Activated CD4-positive, alpha-beta T cell treated with anti-CD3 and anti-CD28 coated beads, Interleukin-2, amount 50 U/mL, for 4 hours (primary cell): ENCODE measurements around the gene MAGI2.

ENCODE experiments used
- DNase-seq, 2 experiments: peaks; one replicate each; pipeline ENCODE4 v3.0.0-alpha.2; 2020

The MAGI2 gene

GRCh38 chr7:78690174-78690573 is 763.3 kb downstream of the MAGI2 start:
- no peak for DNase-seq

GRCh38 chr7:78688376-78688775 is 765.1 kb downstream of the MAGI2 start:
- no peak for DNase-seq

GRCh38 chr7:78686189-78686588 is 767.3 kb downstream of the MAGI2 start:
- DNase-seq, result no peak

- DNase-seq, result no peak
Observed at GRCh38 chr7:78684201-78684600, 769.3 kb downstream of the MAGI2 start.

- DNase-seq, result no peak
Observed at GRCh38 chr7:78683566-78683965, 769.9 kb downstream of the MAGI2 start.

GRCh38 chr7:78679112-78679876 is 774.2 kb downstream of the MAGI2 start:
- DNase-seq, result no peak

GRCh38 chr7:78677391-78677790 is 776.1 kb downstream of the MAGI2 start:
- DNase-seq, result no peak

- DNase-seq, result no peak
Observed at GRCh38 chr7:78675511-78675910, 778.0 kb downstream of the MAGI2 start.

GRCh38 chr7:78673272-78673671 is 780.2 kb downstream of the MAGI2 start:
- DNase-seq, result no peak

GRCh38 chr7:78662939-78663338 is 790.5 kb downstream of the MAGI2 start:
- DNase-seq, result no peak

GRCh38 chr7:78649976-78650375 is 803.5 kb downstream of the MAGI2 start:
- no peak for DNase-seq

GRCh38 chr7:78649236-78649635 is 804.2 kb downstream of the MAGI2 start:
- DNase-seq, result no peak

- DNase-seq, result no peak
Observed at GRCh38 chr7:78642751-78643150, 810.7 kb downstream of the MAGI2 start.

- no peak for DNase-seq
Observed at GRCh38 chr7:78638364-78638763, 815.1 kb downstream of the MAGI2 start.

GRCh38 chr7:78636727-78637126 is 816.7 kb downstream of the MAGI2 start:
- no peak for DNase-seq

GRCh38 chr7:78635026-78635793 is 818.3 kb downstream of the MAGI2 start:
- DNase-seq, result no peak

GRCh38 chr7:78634093-78634492 is 819.4 kb downstream of the MAGI2 start:
- no peak for DNase-seq

GRCh38 chr7:78620920-78621319 is 832.5 kb downstream of the MAGI2 start:
- no peak for DNase-seq

- no peak for DNase-seq
Observed at GRCh38 chr7:78616539-78616938, 836.9 kb downstream of the MAGI2 start.

- DNase-seq, result no peak
Observed at GRCh38 chr7:78609281-78609680, 844.2 kb downstream of the MAGI2 start.

GRCh38 chr7:78607099-78607498 is 846.4 kb downstream of the MAGI2 start:
- no peak for DNase-seq

GRCh38 chr7:78605119-78605518 is 848.3 kb downstream of the MAGI2 start:
- no peak for DNase-seq

- no peak for DNase-seq
Observed at GRCh38 chr7:78601728-78602127, 851.7 kb downstream of the MAGI2 start.

GRCh38 chr7:78594156-78594555 is 859.3 kb downstream of the MAGI2 start:
- no peak for DNase-seq
